ENCODE results near the gene MRPL43.

MRPL43 gene

DNA sequence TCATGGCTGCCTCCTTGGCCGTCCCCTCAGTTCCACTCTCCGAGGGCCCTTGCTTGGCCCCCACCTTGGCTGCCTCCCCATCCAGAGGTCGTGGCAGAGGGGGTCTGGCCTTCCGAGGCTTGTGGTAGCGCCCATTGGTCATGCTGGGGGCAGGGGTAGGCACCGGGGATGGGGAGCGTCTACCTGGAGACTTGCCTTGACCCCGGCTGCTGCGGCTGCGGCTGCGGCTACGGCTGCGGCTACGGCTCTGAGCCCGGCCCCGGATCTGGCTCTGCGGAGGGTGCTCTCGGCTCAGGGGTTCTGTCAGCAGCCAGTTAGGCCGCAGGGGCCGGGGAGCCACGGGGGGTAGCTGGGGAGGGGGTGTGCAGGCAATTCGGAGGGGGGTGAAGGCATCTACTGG lies 23.0 kb upstream of the MRPL43 start:
- Histone ChIP-seq H3K4me3 (replicated peaks; ENCODE audit: insufficient read depth, low read length) (no peak overlapping the region), H3K27ac (replicated peaks) (no peak overlapping the region), H3K27me3 (ENCODE audit: insufficient read depth, poor library complexity, severe bottlenecking) (no peaks in the 10 kb centered on the region)
- no peak for DNase-seq (ENCODE audit: low read depth in 1 of 2, low spot score in 1 of 2)
- TF ChIP-seq, protein P1, sequence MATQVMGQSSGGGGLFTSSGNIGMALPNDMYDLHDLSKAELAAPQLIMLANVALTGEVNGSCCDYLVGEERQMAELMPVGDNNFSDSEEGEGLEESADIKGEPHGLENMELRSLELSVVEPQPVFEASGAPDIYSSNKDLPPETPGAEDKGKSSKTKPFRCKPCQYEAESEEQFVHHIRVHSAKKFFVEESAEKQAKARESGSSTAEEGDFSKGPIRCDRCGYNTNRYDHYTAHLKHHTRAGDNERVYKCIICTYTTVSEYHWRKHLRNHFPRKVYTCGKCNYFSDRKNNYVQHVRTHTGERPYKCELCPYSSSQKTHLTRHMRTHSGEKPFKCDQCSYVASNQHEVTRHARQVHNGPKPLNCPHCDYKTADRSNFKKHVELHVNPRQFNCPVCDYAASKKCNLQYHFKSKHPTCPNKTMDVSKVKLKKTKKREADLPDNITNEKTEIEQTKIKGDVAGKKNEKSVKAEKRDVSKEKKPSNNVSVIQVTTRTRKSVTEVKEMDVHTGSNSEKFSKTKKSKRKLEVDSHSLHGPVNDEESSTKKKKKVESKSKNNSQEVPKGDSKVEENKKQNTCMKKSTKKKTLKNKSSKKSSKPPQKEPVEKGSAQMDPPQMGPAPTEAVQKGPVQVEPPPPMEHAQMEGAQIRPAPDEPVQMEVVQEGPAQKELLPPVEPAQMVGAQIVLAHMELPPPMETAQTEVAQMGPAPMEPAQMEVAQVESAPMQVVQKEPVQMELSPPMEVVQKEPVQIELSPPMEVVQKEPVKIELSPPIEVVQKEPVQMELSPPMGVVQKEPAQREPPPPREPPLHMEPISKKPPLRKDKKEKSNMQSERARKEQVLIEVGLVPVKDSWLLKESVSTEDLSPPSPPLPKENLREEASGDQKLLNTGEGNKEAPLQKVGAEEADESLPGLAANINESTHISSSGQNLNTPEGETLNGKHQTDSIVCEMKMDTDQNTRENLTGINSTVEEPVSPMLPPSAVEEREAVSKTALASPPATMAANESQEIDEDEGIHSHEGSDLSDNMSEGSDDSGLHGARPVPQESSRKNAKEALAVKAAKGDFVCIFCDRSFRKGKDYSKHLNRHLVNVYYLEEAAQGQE (IDR thresholded peaks at IDR 0.05; ENCODE audit: insufficient replicate concordance, low read depth): no peak
- TF ChIP-seq POLR2AphosphoS5 (IDR thresholded peaks at IDR 0.05; ENCODE audit: low read depth): no peak
- no peak for TF ChIP-seq GABPA (IDR thresholded peaks at IDR 0.05; ENCODE audit: low read depth)
- TF ChIP-seq, protein P2, sequence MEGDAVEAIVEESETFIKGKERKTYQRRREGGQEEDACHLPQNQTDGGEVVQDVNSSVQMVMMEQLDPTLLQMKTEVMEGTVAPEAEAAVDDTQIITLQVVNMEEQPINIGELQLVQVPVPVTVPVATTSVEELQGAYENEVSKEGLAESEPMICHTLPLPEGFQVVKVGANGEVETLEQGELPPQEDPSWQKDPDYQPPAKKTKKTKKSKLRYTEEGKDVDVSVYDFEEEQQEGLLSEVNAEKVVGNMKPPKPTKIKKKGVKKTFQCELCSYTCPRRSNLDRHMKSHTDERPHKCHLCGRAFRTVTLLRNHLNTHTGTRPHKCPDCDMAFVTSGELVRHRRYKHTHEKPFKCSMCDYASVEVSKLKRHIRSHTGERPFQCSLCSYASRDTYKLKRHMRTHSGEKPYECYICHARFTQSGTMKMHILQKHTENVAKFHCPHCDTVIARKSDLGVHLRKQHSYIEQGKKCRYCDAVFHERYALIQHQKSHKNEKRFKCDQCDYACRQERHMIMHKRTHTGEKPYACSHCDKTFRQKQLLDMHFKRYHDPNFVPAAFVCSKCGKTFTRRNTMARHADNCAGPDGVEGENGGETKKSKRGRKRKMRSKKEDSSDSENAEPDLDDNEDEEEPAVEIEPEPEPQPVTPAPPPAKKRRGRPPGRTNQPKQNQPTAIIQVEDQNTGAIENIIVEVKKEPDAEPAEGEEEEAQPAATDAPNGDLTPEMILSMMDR (IDR thresholded peaks at IDR 0.05; ENCODE audit: insufficient read depth, low read length): no peak
- no peak for TF ChIP-seq SPI1 (IDR thresholded peaks at IDR 0.05; ENCODE audit: borderline replicate concordance, low read depth)

DNA sequence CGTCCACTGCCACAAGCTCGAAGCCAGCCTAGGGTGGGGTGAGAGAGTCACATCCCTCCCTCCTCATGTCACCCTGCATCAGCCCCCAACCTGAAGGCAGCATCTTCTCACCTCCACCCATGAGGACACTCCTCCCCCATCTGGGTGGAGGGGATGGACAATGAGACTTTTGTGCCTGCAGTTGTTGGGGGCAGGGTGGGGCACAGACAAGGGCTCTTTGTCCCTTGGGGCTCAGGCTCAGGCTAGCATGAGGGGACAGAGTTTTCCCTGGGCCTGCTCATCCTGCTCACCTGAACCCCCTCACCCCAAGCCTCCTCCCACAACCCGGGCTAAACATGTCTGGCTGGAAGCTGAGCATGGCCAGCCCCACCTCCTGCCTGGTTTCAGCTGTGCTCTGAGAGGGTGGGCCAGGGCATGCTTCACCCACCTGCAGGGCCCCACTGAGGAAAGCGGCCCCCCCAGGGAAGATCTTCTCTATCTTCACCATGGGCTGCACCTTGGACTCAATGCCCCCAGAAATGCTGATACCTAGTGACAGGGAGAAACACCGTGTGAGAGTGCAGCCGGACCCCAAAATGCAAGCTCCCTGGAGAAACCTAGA lies 21.6 kb upstream of the MRPL43 start:
- TF ChIP-seq GABPA (IDR thresholded peaks at IDR 0.05; ENCODE audit: low read depth) (no peak), SPI1 (IDR thresholded peaks at IDR 0.05; ENCODE audit: borderline replicate concordance, low read depth) (no peak), POLR2AphosphoS5 (IDR thresholded peaks at IDR 0.05; ENCODE audit: low read depth) (no peak)
- TF ChIP-seq, protein P1 (IDR thresholded peaks at IDR 0.05; ENCODE audit: insufficient replicate concordance, low read depth): no peak
- TF ChIP-seq, protein P2 (IDR thresholded peaks at IDR 0.05; ENCODE audit: insufficient read depth, low read length): no peak
- Histone ChIP-seq H3K27ac (replicated peaks) (no peak overlapping the region), H3K4me3 (replicated peaks; ENCODE audit: insufficient read depth, low read length) (no peak overlapping the region), H3K27me3 (ENCODE audit: insufficient read depth, poor library complexity, severe bottlenecking) (no peaks in the 10 kb centered on the region)
- DNase-seq (ENCODE audit: low read depth in 1 of 2, low spot score in 1 of 2): no peak

DNA sequence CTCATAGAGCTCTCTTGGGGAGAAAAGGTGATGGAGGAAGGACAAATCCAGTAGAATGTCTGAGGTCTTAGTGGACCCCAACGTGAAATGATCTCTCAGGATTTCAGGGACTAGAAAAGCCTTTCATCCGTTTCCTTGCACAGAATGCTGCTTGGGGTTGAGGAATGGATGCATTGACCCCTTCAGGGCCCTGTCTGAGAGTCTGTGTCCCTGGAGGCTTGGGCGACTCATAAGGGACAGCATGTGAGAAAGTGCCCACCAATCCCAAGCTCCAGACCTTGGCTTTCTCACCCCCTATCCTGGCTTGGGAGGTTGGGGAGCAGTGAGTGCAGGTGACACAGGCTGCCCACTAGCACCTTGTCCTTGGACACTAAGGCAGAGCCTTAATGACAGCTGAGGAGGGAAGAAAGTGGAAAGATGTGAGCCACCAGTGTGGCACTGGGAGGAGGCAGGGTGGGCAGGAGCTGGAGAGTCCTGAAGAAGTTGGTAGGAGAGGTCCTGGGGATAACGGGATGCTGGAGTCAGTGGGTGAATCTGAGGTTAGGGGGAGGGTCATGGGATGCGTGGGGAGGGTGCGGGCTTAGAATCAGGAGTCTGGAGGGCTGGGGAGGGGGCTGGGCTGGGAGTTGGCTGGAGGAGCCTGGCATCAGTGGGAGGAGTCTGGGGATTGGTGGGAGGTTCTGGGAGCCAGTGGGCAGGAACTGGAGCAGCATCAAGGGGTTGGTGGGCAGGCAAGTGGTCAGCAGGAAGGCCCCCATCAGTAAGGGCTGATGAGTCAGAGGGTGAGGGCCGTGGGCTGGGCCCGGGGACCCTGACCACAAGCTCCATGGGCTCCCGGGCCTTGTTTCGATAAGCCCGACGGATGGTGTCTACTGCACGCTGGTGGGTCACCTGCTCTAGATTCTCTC lies 20.9 kb upstream of the MRPL43 start:
- DNase-seq (ENCODE audit: low read depth in 1 of 2, low spot score in 1 of 2): no peak
- no peaks in the 10 kb centered on the region for H3K27me3 ChIP-seq (ENCODE audit: insufficient read depth, poor library complexity, severe bottlenecking)
- no peak overlapping the region for H3K4me3 ChIP-seq (replicated peaks; ENCODE audit: insufficient read depth, low read length)
- TF ChIP-seq SPI1 (IDR thresholded peaks at IDR 0.05; ENCODE audit: borderline replicate concordance, low read depth) (no peak), POLR2AphosphoS5 (IDR thresholded peaks at IDR 0.05; ENCODE audit: low read depth) (no peak), GABPA (IDR thresholded peaks at IDR 0.05; ENCODE audit: low read depth) (no peak)
- TF ChIP-seq, protein P2 (IDR thresholded peaks at IDR 0.05; ENCODE audit: insufficient read depth, low read length): no peak
- TF ChIP-seq, protein P1 (IDR thresholded peaks at IDR 0.05; ENCODE audit: insufficient replicate concordance, low read depth): no peak
- H3K27ac ChIP-seq (replicated peaks): no peak overlapping the region

Measured in HL-60 (cell line).